Glomerular endothelial cell (primary cell): ENCODE results near the gene ITPR1. TPM values are rescaled to one million over a fixed set of nuclear protein-coding genes. Genes with fewer than 3 reads are reported as not detected.
"Not testable (repeated sequence)": the region's sequence is repeated elsewhere in the genome, so short reads cannot be mapped to it uniquely, and the experiment has no call there.

Experiments used
- DNase-seq: peaks from one replicate; pipeline ENCODE4 v3.0.0-alpha.2; 2011; ENCODE audit warnings: low read depth, low spot score; ENCODE audit errors: extremely low read depth
- total RNA-seq: library from RNA; depleted of rRNA; stranded (reverse); fragments of >200 nt; gene quantifications from 2 replicates; pipeline ENCODE4 v1.2.3, GENCODE V29; 2015

Gene ITPR1
- total RNA-seq, 1 donor from 2014 or later = 12.5 TPM

GRCh38 chr3:4753073-4753691, 260.0 kb downstream of the ITPR1 start:
- no peak for DNase-seq

GRCh38 chr3:4754180-4755086, 261.3 kb downstream of the ITPR1 start:
- DNase-seq = no peak

DNA sequence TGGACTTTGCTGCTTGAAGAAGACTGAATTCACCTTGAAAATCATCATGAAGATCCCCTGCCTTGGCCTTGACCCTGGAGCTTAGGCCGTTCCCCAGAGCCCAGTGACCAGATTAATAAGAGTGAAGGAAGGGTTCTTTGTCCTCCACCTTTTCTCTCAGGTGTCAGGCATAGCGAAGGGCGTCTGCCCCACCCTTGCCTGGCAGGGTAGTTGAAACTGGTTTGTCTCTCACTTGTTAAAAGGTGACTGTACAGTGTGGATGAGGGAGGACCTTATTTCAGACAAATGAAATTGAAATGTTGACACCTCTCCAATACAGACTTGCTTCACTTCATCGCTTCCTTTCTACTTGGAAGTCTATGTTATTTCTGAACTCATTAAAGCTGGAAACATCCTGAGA, 262.4 kb downstream of the ITPR1 start:
- DNase-seq = no peak

- no peak for DNase-seq
Observed at GRCh38 chr3:4756057-4756775, 263.1 kb downstream of the ITPR1 start.

- DNase-seq = no peak
Observed at GRCh38 chr3:4756855-4757574, 263.9 kb downstream of the ITPR1 start.

GRCh38 chr3:4757575-4758248, 264.6 kb downstream of the ITPR1 start:
- no peak for DNase-seq

- DNase-seq = no peak
Observed at GRCh38 chr3:4758249-4758860, 265.2 kb downstream of the ITPR1 start.

DNA sequence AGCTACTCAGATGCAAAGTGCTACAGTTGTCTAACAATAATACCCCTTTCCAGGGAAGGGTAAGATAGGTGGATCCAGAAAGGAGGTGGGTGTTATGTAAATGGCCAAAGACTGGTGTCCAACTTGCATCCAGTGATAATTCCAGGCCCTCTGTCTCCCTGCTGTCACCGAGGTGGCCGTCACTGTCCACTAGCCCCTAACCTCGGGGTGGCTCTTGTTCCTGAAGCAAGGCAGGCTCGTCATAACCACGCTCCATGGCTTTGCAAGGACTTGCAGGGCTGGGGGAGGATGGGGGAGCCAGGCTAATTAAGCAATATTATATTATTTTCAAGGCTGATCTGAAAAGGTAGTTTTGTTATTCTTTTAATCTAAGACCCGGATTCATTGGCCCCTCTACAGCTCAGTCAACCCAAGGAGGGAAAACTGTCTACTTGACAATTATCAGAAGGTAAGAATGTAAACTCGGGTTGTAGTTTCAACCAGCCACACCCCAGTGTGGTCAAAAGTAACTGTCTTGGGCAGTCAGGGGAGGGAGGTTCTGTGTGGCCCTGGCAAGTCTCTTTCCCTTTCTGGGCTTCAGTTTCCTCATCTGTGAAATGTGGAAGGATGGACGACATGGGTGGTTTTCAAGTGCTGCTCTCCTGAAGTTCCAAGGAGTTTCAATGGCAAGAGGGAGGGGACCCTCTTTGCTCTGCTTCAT, 266.0 kb downstream of the ITPR1 start:
- DNase-seq = no peak

DNA sequence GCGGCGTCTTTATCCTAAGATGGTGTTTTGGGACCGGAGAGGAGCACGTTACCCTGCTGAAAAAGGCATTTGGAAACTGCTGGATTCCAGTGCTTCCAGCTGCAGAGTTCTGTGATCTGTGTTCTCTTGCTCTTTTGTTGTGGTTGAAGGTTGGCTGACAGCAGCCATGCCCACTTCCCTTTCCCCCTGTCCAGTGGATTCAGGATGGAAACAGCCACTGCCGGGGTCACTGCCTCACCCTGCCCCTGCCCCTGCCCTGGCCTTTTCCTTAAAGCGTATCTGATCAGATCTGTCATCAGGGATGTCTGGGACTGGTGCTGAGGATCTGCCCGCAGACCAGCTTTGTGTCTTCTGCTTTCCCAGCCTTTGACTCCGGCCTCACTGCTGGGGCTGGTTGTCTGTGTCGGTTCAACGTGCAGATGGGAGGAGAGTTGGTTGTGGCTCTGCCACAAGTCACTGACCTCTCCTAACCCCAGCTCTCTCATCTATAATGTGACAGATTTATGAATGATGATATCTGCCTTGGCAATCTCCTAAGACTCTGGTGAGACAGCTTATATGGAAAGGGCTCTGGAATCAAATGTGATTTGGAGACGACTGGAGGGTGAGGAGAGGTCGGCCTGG, 266.7 kb downstream of the ITPR1 start:
- no peak for DNase-seq

- no peak for DNase-seq
Observed at GRCh38 chr3:4761759-4762158, 268.6 kb downstream of the ITPR1 start.

DNA sequence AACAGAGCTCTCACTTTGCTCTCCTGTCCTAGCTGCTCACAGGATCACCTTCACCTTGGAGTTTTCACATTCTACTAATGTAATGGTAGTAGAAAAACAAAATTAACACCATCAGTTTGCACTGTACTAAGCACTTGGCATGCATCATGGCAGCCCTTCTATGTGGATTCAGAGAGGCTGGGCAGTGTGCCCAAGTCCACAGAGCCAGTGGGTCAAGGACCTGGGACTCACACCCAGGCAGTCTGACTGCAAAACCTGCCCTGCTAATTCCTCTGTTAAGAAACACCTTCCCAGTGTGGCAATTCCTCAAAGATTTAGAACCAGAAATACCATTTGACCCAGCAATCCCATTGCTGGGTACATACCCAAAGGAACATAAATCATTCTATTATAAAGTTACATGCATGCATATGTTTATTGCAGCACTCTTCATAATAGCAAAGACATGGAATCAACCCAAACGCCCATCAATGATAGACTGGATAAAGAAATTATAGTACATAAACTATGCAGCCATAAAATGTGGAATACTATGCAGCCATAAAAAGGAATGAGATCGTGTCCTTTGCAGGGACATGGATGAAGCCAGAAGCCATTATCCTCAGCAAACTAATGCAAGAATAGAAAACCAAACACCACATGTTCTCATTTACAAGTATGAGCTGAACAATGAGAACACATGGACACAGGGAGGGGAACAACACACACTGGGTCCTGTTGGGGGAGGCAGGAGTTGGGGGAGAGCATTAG, 269.5 kb downstream of the ITPR1 start:
- not testable (repeated sequence) for DNase-seq

GRCh38 chr3:4763604-4764247, 270.6 kb downstream of the ITPR1 start:
- no peak for DNase-seq

DNA sequence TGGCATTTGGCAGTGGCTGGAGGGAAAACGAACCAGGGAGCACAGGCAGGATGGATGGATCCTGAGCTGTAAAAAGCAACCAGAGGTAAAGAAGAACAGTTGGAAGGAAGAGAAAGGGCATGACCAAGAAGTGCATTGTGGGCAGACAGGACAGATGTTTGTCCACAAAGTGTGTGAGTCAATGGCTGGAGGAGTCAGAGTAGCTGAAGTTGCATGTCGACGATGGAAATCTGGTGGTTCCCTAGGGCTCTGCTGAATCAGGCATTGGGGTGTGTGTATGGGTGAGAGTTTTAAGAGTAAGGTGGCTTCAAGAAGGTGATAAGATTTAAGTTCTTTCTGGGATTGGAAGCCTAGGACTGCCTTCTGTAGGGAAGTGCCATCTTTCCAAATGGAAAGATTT, 272.1 kb downstream of the ITPR1 start:
- DNase-seq = no peak

- no peak for DNase-seq
Observed at GRCh38 chr3:4766263-4766662, 273.1 kb downstream of the ITPR1 start.

- DNase-seq = no peak
Observed at GRCh38 chr3:4766716-4767499, 273.8 kb downstream of the ITPR1 start.

DNA sequence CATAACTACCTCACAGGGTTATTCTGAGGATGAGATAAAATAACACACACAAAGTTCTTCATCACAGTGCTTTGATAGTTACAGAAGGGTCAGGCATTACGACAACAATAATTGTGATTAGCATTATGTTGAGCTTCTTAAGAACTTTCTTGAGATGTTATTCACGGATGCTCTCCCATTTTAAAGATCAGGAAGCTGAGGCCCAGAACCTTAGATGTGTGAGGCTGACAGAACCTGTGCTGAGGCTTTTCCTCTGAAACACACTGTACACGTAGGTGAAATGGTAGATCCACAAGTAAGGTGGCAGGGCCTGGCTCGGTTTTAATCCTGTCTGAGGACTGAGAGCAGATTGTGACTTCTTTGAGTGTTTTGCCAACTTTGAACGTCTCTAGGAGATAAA, 274.9 kb downstream of the ITPR1 start:
- no peak for DNase-seq

- no peak for DNase-seq
Observed at GRCh38 chr3:4768521-4768920, 275.4 kb downstream of the ITPR1 start.
